ENCODE measurements around the gene TLE3. TPM values are rescaled to one million over a fixed set of nuclear protein-coding genes. Genes with fewer than 3 reads are reported as not detected.
"Not testable (repeated sequence)": the region's sequence is repeated elsewhere in the genome, so short reads cannot be mapped to it uniquely, and the experiment has no call there.

The TLE3 gene
- polyA plus RNA-seq, 1 donor, result 47.1 TPM

- no CpG with 5 or more reads among the region's 5 CpGs for WGBS (ENCODE audit: insufficient coverage, low lambda C conversion rate)
- no peak overlapping the region for H3K27ac ChIP-seq (ENCODE audit: low read length)
Measured at GRCh38 chr15:70140025-70140542, 42.4 kb upstream of the TLE3 start.

GRCh38 chr15:70137967-70138366 lies 40.2 kb upstream of the TLE3 start:
- H3K4me3 ChIP-seq (ENCODE audit: low read length), result no peak overlapping the region
- H3K27ac ChIP-seq (ENCODE audit: low read length), result no peak overlapping the region

More at GRCh38 chr15:70140025-70140542, 42.4 kb upstream of the TLE3 start:
- peaks cover 2% of the 10 kb centered on the region for H3K27me3 ChIP-seq (ENCODE audit: control insufficient read depth, insufficient read depth, low read length)
- H3K9me3 ChIP-seq (ENCODE audit: control insufficient read depth, low read depth, low read length), result no peaks in the 10 kb centered on the region
- no peak for DNase-seq
- no peaks in the 10 kb centered on the region for H3K36me3 ChIP-seq (ENCODE audit: control insufficient read depth, insufficient read depth, low read length)
- H3K4me1 ChIP-seq (ENCODE audit: control insufficient read depth, insufficient read depth, low read length), result peaks cover 17% of the 10 kb centered on the region
- no peak overlapping the region for H3K4me3 ChIP-seq (ENCODE audit: low read length)

GRCh38 chr15:70137021-70137420 lies 39.3 kb upstream of the TLE3 start:
- not testable (repeated sequence) for DNase-seq
- peaks cover 17% of the 10 kb centered on the region for H3K4me1 ChIP-seq (ENCODE audit: control insufficient read depth, insufficient read depth, low read length)
- no CpG with 5 or more reads among the region's 1 CpG for WGBS (ENCODE audit: insufficient coverage, low lambda C conversion rate)

More at GRCh38 chr15:70137967-70138366, 40.2 kb upstream of the TLE3 start:
- Histone ChIP-seq H3K9me3 (ENCODE audit: control insufficient read depth, low read depth, low read length) (no peaks in the 10 kb centered on the region), H3K27me3 (ENCODE audit: control insufficient read depth, insufficient read depth, low read length) (peaks cover 2% of the 10 kb centered on the region), H3K36me3 (ENCODE audit: control insufficient read depth, insufficient read depth, low read length) (no peaks in the 10 kb centered on the region), H3K4me1 (ENCODE audit: control insufficient read depth, insufficient read depth, low read length) (peaks cover 17% of the 10 kb centered on the region)
- WGBS (ENCODE audit: insufficient coverage, low lambda C conversion rate), result no CpG with 5 or more reads among the region's 4 CpGs
- DNase-seq, result no peak

GRCh38 chr15:70133781-70134421 lies 36.2 kb upstream of the TLE3 start:
- Histone ChIP-seq H3K27ac (ENCODE audit: low read length) (no peak overlapping the region), H3K27me3 (ENCODE audit: control insufficient read depth, insufficient read depth, low read length) (no peaks in the 10 kb centered on the region), H3K4me1 (ENCODE audit: control insufficient read depth, insufficient read depth, low read length) (no peaks in the 10 kb centered on the region), H3K4me3 (ENCODE audit: low read length) (no peak overlapping the region), H3K9me3 (ENCODE audit: control insufficient read depth, low read depth, low read length) (no peaks in the 10 kb centered on the region), H3K36me3 (ENCODE audit: control insufficient read depth, insufficient read depth, low read length) (no peaks in the 10 kb centered on the region)
- no CpG with 5 or more reads among the region's 7 CpGs for WGBS (ENCODE audit: insufficient coverage, low lambda C conversion rate)
- DNase-seq, result no peak

More at GRCh38 chr15:70137021-70137420, 39.3 kb upstream of the TLE3 start:
- not testable (repeated sequence) for H3K36me3 ChIP-seq (ENCODE audit: control insufficient read depth, insufficient read depth, low read length); H3K27ac ChIP-seq (ENCODE audit: low read length); H3K9me3 ChIP-seq (ENCODE audit: control insufficient read depth, low read depth, low read length); H3K4me3 ChIP-seq (ENCODE audit: low read length); H3K27me3 ChIP-seq (ENCODE audit: control insufficient read depth, insufficient read depth, low read length)

- Histone ChIP-seq H3K27me3 (ENCODE audit: control insufficient read depth, insufficient read depth, low read length) (no peaks in the 10 kb centered on the region), H3K9me3 (ENCODE audit: control insufficient read depth, low read depth, low read length) (no peaks in the 10 kb centered on the region), H3K4me1 (ENCODE audit: control insufficient read depth, insufficient read depth, low read length) (peaks cover under 1% of the 10 kb centered on the region), H3K4me3 (ENCODE audit: low read length) (no peak overlapping the region), H3K36me3 (ENCODE audit: control insufficient read depth, insufficient read depth, low read length) (no peaks in the 10 kb centered on the region), H3K27ac (ENCODE audit: low read length) (no peak overlapping the region)
- no CpG with 5 or more reads among the region's 6 CpGs for WGBS (ENCODE audit: insufficient coverage, low lambda C conversion rate)
- DNase-seq, result no peak
Measured at GRCh38 chr15:70133296-70133695, 35.6 kb upstream of the TLE3 start.

GRCh38 chr15:70132571-70132970 lies 34.9 kb upstream of the TLE3 start:
- DNase-seq, result no peak
- peaks cover 8% of the 10 kb centered on the region for H3K4me1 ChIP-seq (ENCODE audit: control insufficient read depth, insufficient read depth, low read length)
- H3K4me3 ChIP-seq (ENCODE audit: low read length), result no peak overlapping the region
- H3K9me3 ChIP-seq (ENCODE audit: control insufficient read depth, low read depth, low read length), result no peaks in the 10 kb centered on the region
- WGBS (ENCODE audit: insufficient coverage, low lambda C conversion rate), result 100% methylated on average over 1 of the region's 1 CpG
- no peaks in the 10 kb centered on the region for H3K36me3 ChIP-seq (ENCODE audit: control insufficient read depth, insufficient read depth, low read length)
- no peaks in the 10 kb centered on the region for H3K27me3 ChIP-seq (ENCODE audit: control insufficient read depth, insufficient read depth, low read length)
- no peak overlapping the region for H3K27ac ChIP-seq (ENCODE audit: low read length)

GRCh38 chr15:70132139-70132538 lies 34.4 kb upstream of the TLE3 start:
- DNase-seq, result no peak
- no peaks in the 10 kb centered on the region for H3K36me3 ChIP-seq (ENCODE audit: control insufficient read depth, insufficient read depth, low read length)
- no peak overlapping the region for H3K27ac ChIP-seq (ENCODE audit: low read length)
- no peaks in the 10 kb centered on the region for H3K9me3 ChIP-seq (ENCODE audit: control insufficient read depth, low read depth, low read length)
- H3K27me3 ChIP-seq (ENCODE audit: control insufficient read depth, insufficient read depth, low read length), result no peaks in the 10 kb centered on the region
- H3K4me1 ChIP-seq (ENCODE audit: control insufficient read depth, insufficient read depth, low read length), result peaks cover 12% of the 10 kb centered on the region
- WGBS (ENCODE audit: insufficient coverage, low lambda C conversion rate), result no CpG with 5 or more reads among the region's 4 CpGs
- no peak overlapping the region for H3K4me3 ChIP-seq (ENCODE audit: low read length)

GRCh38 chr15:70128414-70129140 lies 30.9 kb upstream of the TLE3 start:
- no peak overlapping the region for H3K27ac ChIP-seq (ENCODE audit: low read length)
- H3K4me3 ChIP-seq (ENCODE audit: low read length), result no peak overlapping the region
- H3K36me3 ChIP-seq (ENCODE audit: control insufficient read depth, insufficient read depth, low read length), result no peaks in the 10 kb centered on the region
- peaks cover 25% of the 10 kb centered on the region for H3K4me1 ChIP-seq (ENCODE audit: control insufficient read depth, insufficient read depth, low read length)
- no CpG with 5 or more reads among the region's 4 CpGs for WGBS (ENCODE audit: insufficient coverage, low lambda C conversion rate)
- DNase-seq, result no peak
- H3K27me3 ChIP-seq (ENCODE audit: control insufficient read depth, insufficient read depth, low read length), result no peaks in the 10 kb centered on the region
- H3K9me3 ChIP-seq (ENCODE audit: control insufficient read depth, low read depth, low read length), result no peaks in the 10 kb centered on the region

GRCh38 chr15:70127770-70128413 lies 30.2 kb upstream of the TLE3 start:
- WGBS (ENCODE audit: insufficient coverage, low lambda C conversion rate), result 8% methylated on average over 2 of the region's 3 CpGs
- DNase-seq, result no peak
- no peaks in the 10 kb centered on the region for H3K9me3 ChIP-seq (ENCODE audit: control insufficient read depth, low read depth, low read length)
- peaks cover 32% of the 10 kb centered on the region for H3K4me1 ChIP-seq (ENCODE audit: control insufficient read depth, insufficient read depth, low read length)
- no peaks in the 10 kb centered on the region for H3K27me3 ChIP-seq (ENCODE audit: control insufficient read depth, insufficient read depth, low read length)
- H3K27ac ChIP-seq (ENCODE audit: low read length), result peak overlapping the region; percentile 25
- no peaks in the 10 kb centered on the region for H3K36me3 ChIP-seq (ENCODE audit: control insufficient read depth, insufficient read depth, low read length)
- H3K4me3 ChIP-seq (ENCODE audit: low read length), result no peak overlapping the region

GRCh38 chr15:70127288-70127746 lies 29.6 kb upstream of the TLE3 start:
- peaks cover 38% of the 10 kb centered on the region for H3K4me1 ChIP-seq (ENCODE audit: control insufficient read depth, insufficient read depth, low read length)
- 20% methylated on average over 1 of the region's 6 CpGs for WGBS (ENCODE audit: insufficient coverage, low lambda C conversion rate)
- peak overlapping the region; percentile 33 for H3K27ac ChIP-seq (ENCODE audit: low read length)
- H3K27me3 ChIP-seq (ENCODE audit: control insufficient read depth, insufficient read depth, low read length), result no peaks in the 10 kb centered on the region
- no peaks in the 10 kb centered on the region for H3K9me3 ChIP-seq (ENCODE audit: control insufficient read depth, low read depth, low read length)
- H3K4me3 ChIP-seq (ENCODE audit: low read length), result no peak overlapping the region
- H3K36me3 ChIP-seq (ENCODE audit: control insufficient read depth, insufficient read depth, low read length), result no peaks in the 10 kb centered on the region
- peak; percentile 77 to 91 for DNase-seq
